GM12801 (cell line): ENCODE results near the gene APEX2.

ENCODE experiments used
- CTCF ChIP-seq: IDR thresholded peaks from one replicate; pipeline ENCODE4 v1.5.1; 2011; ENCODE audit warnings: control low read depth; ENCODE audit not compliant: insufficient read length; ENCODE audit errors: extremely low read depth

APEX2 gene

GRCh38 chrX:55026840-55027239, 26.7 kb downstream of the APEX2 start:
- no peak for TF ChIP-seq CTCF

DNA sequence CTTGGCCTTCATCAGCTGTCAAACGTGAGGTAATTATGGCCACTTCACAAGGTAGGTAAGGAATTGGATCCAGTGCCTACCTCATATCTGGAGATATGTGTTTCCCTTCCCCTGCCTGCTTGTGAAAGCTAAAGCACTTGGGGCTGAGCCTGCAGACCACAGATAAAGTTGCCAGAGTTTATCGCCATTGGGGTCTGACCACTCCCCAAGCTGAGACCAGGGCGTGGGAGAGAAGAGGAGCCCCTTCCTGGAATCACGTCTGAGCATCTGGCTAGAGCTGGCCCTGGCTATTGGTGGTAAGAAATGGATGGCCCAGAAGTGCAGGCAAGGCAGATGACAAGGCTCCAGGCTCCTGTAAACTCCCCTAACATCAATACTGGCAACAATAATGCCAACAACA, 27.9 kb downstream of the APEX2 start:
- TF ChIP-seq CTCF, result no peak

- TF ChIP-seq CTCF, result no peak
Measured at GRCh38 chrX:55028611-55029010, 28.4 kb downstream of the APEX2 start.

GRCh38 chrX:55029291-55029690, 29.1 kb downstream of the APEX2 start:
- TF ChIP-seq CTCF, result no peak

DNA sequence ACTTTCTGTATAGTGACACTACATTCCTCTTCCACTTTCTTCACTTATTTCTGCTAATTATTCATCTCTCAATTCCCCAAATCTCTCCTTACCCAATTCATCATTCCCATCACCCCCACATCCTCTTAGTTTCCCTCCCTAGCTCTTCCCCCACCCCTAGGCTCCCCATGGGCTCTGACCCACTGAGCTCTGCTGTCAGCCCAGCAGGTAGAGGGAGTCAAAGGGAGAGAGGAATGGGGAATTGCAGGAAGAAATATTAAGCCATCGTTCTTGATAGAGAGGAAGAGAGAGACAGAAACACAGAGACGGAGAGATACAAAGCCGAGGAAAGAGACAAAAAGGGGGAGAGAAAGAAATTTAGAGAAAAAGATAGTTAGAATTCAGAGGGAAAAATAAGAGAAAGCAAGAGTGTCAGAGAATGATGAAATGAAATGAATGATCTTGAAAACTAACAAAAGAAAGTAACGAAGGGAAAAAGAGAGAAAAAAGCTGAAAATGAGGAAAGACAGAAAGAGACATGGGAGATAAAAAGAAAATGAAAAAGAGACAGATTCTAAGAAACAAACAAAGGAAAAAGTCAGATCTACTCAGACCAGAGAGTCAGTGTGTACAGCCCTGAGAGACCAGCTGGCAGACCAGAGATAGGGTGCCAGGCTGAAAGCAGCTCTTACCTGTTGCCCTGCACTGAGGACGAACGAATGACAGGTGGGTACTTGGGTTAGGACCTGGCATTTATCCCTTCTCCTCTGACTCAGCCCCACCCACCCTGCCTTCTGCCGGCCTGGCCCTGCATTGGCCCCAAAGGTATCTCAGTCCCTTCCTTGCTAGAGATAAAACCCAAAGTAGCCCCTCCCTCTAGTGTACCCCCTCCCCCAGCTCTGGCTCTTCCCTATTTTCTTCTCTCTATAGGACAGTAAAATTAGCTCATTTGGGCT, 30.4 kb downstream of the APEX2 start, which contains the start of gene ALAS2:
Gene ALAS2 (minus strand): TSS at position 707 of the 935 bp plus-strand sequence. CDS start 4,977 bp downstream, outside the sequence.
- no peak for TF ChIP-seq CTCF

- TF ChIP-seq CTCF, result no peak
Measured at GRCh38 chrX:55033429-55033828, 33.3 kb downstream of the APEX2 start.

GRCh38 chrX:55039471-55039870, 39.3 kb downstream of the APEX2 start:
- no peak for TF ChIP-seq CTCF
